GM19025 (cell line): ENCODE measurements around the gene ISG20L2.

Experiments
- ATAC-seq: cut with Tn5 transposase; IDR thresholded peaks from one replicate; pipeline ENCODE4 v1.9.1; 2021; ENCODE audit warnings: mild to moderate bottlenecking, low read depth, moderate library complexity; ENCODE audit not compliant: unreplicated experiment

The ISG20L2 gene

GRCh38 chr1:156691191-156691590 lies 37.4 kb downstream of the ISG20L2 start:
- ATAC-seq: no peak

- ATAC-seq: no peak
These were observed 37.9 kb downstream of the ISG20L2 start for GRCh38 chr1:156690675-156691036.

GRCh38 chr1:156689953-156690674 lies 38.5 kb downstream of the ISG20L2 start:
- ATAC-seq: no peak

DNA sequence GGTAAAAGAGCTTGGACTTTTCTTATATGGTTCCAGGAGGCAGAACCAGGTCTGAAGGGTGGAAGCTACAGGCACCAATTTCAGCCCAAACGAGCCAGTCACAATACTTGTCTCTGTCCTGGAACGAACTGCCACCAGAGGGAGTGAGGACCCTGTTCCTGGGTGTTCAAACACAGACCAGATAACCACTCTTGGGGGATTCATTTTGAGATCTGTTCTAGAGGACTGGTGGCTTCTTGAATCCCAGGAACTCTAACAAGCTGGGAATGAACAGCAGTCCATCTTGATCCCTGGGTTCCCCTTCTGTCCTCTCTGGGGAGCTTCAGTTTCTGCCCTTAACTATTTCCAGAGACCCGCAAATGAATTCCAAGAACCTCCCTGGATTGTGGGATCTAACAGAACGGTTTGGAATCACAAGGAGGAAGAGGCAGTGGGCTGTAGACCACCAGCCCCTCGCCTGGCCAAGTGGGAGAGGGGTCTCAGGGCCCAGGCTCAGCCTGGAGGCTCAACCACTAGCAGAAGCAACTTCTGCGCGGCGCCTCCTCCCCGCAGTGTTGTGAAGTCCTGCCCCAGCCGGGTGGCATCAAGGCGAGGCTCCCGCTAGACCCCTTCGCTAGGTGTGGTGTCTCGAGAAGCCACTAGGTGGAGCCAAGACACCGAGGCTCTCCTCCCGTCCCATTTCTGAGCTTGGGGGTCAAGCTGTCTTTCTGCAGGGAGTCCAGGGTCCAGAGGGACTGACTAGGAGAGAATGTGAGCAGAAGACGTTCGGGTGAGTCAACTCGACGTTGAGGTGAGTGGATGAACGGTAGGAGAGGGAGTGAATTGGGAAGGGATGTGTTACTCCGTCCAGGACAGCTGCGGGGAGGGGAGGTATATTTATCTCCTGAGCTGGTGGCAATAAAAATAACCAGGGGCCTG lies 39.3 kb downstream of the ISG20L2 start:
- ATAC-seq: no peak

DNA sequence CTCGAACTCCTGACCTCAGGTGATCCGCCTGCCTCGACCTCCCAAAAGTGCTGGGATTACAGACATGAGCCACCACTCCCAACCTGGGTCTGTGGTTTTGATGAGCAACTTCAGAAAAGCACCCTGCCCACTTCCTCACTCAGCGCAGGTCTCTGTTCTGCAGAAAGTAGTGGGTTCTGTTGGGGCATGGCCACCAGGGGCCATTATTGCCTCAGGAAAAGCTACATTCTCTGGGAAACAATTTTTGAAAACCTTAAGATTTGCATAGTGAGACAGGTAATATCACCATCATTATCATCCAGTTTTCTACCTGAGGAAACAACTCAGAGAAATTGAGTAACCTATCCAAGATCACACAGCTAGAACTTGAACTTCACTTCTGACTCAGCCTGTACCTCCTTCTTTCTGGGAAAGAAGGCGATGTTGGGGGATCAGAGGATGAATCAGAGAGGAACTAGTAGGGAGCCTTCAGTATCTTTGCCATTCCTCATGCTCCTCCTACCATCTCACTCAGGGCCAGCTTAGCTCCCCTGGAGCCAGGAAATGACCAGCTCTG lies 44.3 kb downstream of the ISG20L2 start:
- no peak for ATAC-seq

DNA sequence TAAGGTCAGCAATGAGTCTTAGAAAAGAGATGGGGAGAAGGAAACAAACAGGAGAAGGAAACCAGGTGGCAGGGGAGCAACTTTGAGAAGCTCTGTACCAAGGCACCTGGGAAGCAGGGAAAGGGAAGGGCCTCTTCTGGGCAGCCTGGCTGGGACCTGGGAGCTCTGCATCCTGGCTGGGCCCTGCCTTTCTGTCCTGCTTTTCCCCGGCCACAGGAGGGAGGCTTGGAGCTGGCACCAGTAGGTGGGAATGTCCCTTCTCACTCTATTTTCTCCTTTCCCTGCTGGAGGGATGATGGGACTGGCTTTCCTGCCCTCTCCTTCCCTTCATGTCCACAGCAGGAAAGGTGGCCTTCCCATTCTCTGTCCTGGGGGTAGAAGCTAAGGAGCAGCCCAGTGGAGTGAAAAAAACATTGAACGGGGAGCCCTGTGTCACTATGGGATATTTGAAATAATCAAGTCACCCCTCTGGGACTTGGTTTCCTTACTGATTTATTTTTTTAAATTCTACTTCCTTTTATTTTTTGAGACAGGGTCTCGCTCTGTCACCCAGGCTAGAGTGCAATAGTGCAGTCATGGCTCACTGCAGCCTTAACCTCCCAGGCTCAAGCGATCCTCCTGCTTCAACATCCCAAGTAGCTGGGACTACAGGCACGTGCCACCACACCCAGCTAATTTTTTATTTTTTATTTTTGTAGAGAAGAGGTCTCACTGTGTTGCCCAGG lies 46.2 kb downstream of the ISG20L2 start:
- no peak for ATAC-seq

DNA sequence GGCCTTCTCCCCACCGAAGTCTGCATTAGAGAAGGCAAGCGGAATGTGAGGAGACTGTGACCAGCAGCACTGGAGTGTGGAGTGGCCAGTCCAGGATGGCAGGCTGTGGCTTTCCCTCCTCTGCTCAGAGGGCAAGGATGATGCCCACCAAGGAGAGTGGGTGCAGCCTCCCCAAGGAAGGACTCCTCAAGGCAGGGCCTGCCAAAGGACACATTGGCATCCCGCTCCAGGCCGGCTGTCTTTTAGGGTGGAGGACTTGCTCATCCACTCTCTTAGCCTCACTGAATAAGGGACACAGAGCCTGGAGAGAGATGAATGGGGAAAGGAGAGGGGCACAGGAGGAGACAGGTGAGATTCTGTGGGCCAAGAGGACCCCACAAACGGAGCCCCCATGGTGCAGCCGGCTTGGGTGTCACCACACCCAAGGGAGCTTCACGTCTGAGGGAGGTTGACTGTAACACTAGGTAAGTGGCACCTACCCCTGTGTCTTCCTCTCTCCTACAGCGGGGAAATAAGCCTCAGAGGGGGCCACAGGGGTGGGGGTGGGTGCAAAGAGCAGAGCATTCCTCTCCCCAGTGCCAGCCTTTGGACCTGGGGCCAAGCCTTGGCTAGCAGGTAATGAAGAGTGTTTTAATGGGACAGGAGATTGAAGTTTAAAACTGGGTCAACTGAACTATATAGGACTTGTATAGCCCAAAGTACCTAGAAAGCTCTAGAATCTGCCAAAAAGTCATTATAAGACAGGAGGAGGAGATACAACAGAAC lies 47.2 kb downstream of the ISG20L2 start:
- ATAC-seq: no peak

DNA sequence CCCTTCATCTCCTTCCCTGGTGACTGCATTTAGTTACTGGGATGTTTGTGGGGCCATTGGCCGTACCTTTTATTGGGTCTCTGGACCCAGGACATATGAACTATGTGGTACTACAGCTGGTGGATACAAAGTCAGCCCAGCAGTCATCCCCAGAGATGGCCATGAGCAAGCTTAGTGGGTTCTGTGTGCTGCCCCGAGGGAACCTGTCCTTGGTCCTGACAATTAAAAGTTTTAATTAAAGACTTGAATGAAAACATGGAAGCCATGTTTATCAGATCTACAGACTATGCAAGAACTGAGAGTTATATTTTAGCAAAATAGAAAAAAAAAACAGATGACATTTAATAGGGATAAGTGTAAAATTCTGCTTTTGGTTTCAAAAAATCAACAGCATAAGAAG lies 48.5 kb downstream of the ISG20L2 start:
- ATAC-seq: no peak

GRCh38 chr1:156677616-156678596 lies 50.7 kb downstream of the ISG20L2 start:
- no peak for ATAC-seq

DNA sequence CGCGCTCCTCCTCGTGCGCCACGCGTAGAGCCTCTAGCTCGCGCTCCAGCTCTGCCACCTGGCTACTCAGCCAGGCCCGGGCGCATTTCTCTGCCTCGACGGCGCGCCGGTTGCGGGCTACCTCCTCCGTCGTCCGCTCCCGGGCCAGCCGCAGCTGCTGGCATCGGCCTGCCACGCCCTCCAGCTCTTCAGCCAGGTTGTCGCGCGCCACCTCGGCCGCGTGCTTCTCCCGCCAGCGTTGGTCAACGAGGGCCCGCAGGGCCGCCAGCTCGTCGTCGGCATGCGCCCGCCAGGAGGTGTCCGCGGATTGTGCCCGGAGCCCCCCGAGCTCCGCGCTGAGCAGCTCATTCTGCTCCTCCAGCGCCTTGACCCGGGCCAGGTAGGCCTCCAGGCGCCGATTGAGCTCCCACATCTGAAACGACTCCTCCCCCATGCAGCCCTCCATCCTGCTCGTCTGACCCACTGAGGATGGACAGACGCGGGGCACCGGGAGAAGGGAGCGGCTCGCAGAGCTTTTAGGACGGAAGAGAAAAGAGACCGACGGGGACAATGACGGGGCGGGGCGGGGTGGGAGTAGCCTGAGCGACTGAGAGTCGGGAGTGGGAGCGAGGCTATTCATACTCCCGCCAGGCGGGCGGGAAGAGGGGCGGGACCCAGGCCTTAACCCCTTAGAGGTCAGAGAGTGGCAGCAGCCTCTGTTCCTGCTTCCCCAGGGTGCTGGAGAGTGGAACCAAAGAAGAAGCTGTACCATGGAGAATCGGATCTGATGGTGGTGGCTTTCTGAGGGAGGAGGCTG lies 51.5 kb downstream of the ISG20L2 start, which contains the start of gene NES:
Gene NES, minus strand, starts transcription at position 588 of the 796 bp plus-strand sequence. Its CDS starts 143 bp downstream, at position 445.
- no peak for ATAC-seq

GRCh38 chr1:156676114-156676819 lies 52.3 kb downstream of the ISG20L2 start:
- no peak for ATAC-seq

DNA sequence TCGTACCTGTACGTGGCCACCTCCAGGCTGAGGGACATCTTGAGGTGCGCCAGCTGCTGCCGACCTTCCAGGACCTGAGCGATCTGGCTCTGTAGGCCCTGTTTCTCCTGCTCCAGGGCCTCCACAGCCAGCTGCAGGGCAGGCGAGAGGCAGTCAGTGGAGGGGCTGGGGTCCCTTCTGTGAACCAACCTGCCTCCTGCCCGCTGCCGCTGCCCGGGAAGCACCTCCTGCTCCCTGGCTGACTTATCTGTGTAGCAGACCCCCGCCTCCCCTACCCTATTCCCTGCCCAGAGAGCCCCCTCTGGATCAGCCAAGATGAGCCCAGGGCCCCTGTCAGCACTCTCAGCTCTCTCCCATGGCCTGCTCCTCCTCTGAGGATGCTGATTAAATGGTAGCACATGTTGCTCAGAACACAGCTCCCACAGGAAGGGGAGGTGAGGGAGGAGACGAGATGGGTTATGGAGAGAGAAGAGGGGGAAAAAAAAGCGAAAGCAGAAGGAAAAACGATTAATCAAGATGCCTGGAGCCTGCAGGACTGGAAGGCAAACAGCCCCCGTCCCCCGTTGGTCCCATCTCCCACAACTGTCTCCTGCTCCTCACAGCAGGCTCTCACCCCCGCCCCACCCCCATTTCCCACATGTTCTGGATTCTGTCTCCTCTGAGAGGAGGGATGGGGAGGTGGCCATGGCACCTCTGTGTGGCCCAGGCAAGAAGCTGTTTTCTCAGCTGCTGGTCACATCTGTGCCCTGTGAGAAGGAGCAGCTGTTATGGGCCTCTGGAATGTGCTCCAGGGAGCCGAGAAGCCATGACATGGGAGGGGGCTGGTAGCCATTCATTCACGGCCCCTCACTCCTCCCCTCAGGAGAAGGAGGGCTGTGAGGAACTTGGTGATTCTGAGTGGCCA lies 53.1 kb downstream of the ISG20L2 start:
- no peak for ATAC-seq

GRCh38 chr1:156673387-156674121 lies 55.0 kb downstream of the ISG20L2 start:
- ATAC-seq: no peak
